Measurements from ENCODE around the gene MYO3B. TPM values are rescaled to one million over a fixed set of nuclear protein-coding genes. Genes with fewer than 3 reads are reported as not detected.

MYO3B gene
- total and polyA plus RNA-seq, 8 donors = 0.38 to 1.3 (median 0.52) TPM

DNA sequence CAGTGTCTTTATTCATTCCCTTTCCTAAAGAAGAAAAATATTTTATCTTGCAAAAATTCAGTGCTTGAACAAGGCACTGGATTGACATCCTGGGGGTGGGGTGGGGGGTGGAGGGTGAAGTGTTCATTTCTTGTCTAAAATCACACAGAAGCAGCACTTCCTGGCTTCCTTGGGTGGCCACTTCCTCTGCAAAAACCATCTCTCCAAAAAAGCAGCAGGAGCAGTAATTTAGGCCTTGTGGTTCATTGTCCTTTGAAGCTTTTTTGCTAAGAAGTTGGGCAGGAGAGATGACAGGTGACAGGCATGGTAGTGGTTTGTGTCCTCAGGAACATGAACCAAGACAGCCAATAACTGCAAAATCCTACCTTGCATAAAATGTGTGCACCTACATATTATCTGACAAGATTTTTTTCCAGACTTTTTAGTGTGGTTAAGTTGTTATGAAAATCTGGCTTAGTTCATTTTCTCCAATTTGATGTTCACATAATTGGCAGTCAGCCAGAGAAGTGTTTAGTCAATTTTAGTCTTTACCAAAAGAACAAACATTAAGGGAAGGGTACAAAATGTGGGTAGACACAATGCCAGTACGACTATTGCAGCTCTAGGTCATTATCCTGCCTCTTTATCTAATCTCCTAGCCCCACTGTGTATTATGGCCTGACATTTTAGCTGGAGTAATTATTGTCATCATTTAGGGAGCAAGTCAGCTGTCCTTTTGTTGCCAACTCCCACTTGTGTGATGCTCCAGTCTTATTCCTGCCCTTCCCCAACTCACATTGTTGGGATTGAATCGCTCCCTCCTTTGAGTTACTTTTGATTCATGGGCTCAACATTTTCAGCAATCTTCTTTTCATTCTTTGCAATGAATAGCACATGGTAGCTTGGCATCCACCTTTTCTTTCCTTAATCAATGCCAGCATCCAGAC is 177.2 kb downstream of the MYO3B start:
- Histone ChIP-seq H3K9me3 (no peaks in the 10 kb centered on the region), H3K27me3 (no peaks in the 10 kb centered on the region), H3K36me3 (no peaks in the 10 kb centered on the region), H3K4me3 (no peak overlapping the region), H3K27ac (no peak overlapping the region), H3K4me1 (no peaks in the 10 kb centered on the region)
- FAIRE-seq (no peak), DNase-seq (no peak), ATAC-seq (no peak)
- 75 to 79% methylated on average over 2 of the region's 2 CpGs for WGBS, 2 donors
- intact Hi-C loops (cut with DNase I) = no loop called here
- TF ChIP-seq, protein P1, sequence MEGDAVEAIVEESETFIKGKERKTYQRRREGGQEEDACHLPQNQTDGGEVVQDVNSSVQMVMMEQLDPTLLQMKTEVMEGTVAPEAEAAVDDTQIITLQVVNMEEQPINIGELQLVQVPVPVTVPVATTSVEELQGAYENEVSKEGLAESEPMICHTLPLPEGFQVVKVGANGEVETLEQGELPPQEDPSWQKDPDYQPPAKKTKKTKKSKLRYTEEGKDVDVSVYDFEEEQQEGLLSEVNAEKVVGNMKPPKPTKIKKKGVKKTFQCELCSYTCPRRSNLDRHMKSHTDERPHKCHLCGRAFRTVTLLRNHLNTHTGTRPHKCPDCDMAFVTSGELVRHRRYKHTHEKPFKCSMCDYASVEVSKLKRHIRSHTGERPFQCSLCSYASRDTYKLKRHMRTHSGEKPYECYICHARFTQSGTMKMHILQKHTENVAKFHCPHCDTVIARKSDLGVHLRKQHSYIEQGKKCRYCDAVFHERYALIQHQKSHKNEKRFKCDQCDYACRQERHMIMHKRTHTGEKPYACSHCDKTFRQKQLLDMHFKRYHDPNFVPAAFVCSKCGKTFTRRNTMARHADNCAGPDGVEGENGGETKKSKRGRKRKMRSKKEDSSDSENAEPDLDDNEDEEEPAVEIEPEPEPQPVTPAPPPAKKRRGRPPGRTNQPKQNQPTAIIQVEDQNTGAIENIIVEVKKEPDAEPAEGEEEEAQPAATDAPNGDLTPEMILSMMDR (IDR thresholded peaks at IDR 0.05) = no peak

DNA sequence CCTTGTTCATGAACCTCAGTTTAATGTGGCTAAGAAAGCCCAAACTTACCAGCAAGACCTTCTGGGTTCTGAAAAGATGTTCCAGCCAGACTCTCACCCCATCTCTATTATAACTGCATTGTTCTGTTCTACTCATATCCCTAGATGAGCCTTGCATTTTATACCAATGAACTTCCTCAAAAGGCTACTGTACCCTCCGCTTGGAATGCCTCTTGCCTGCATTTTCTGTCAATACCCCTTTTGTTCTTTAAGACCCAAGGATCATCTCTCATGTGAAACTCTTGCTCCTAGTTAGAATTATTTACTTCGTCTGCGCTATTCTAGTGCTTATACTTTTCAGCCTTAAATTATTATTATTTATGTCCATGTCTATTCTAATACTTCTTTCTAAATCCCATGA is 181.5 kb downstream of the MYO3B start:
- ATAC-seq = no peak
- no peak overlapping the region for H3K27ac ChIP-seq
- H3K4me1 ChIP-seq = no peaks in the 10 kb centered on the region
- H3K9me3 ChIP-seq = no peaks in the 10 kb centered on the region
- H3K27me3 ChIP-seq = peaks cover 0 to 4% (median 0%) of the 10 kb centered on the region in 4 donors
- H3K36me3 ChIP-seq = no peaks in the 10 kb centered on the region
- WGBS, 2 donors = 83 to 86% methylated on average over 3 of the region's 3 CpGs
- no peak for DNase-seq
- no peak for FAIRE-seq
- TF ChIP-seq, protein P1 (IDR thresholded peaks at IDR 0.05) = no peak
- H3K4me3 ChIP-seq = no peak overlapping the region
- intact Hi-C loops (cut with DNase I) = no loop called here

DNA sequence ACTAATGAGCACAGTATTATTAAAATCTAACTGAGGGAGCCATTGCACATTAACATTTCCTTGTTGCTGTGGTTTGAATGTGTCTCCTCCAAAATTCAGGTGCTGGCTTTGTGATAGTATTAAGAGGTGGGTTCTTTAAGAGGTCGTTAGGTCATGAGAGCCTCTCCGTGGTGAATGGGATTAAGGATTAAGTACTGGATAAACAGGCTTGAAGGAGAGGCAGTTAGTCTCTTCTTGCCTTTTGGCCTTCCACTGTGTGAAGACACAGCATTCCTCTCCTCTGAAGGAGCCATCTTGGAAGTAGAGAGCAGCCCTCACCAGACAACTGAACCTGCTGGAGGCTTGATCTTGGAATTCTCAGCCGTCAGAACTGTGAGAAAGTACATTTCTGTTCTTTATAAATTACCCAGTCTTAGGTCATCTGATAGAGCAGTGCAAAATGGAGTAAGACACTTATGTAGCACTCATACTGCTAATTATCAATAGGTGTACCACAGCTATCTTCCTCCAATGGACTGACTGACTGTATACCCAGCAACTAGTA is 182.7 kb downstream of the MYO3B start:
- Histone ChIP-seq H3K27ac (no peak overlapping the region), H3K27me3 (peaks cover 0 to 4% (median 0%) of the 10 kb centered on the region in 4 donors), H3K4me3 (no peak overlapping the region), H3K4me1 (no peaks in the 10 kb centered on the region), H3K9me3 (no peaks in the 10 kb centered on the region), H3K36me3 (no peaks in the 10 kb centered on the region)
- WGBS, 2 donors = 56 to 64% methylated on average over 3 of the region's 3 CpGs
- TF ChIP-seq, protein P1 (IDR thresholded peaks at IDR 0.05) = no peak
- intact Hi-C loops (cut with DNase I) = loop anchor here in 2 of 3 donors (10.0 kb wide), 1 partner anchor 454 kb away; the partner anchor contains the start of gene GAD1 (in 2 of the 2)
- DNase-seq = no peak
- no peak for FAIRE-seq
- ATAC-seq = no peak

DNA sequence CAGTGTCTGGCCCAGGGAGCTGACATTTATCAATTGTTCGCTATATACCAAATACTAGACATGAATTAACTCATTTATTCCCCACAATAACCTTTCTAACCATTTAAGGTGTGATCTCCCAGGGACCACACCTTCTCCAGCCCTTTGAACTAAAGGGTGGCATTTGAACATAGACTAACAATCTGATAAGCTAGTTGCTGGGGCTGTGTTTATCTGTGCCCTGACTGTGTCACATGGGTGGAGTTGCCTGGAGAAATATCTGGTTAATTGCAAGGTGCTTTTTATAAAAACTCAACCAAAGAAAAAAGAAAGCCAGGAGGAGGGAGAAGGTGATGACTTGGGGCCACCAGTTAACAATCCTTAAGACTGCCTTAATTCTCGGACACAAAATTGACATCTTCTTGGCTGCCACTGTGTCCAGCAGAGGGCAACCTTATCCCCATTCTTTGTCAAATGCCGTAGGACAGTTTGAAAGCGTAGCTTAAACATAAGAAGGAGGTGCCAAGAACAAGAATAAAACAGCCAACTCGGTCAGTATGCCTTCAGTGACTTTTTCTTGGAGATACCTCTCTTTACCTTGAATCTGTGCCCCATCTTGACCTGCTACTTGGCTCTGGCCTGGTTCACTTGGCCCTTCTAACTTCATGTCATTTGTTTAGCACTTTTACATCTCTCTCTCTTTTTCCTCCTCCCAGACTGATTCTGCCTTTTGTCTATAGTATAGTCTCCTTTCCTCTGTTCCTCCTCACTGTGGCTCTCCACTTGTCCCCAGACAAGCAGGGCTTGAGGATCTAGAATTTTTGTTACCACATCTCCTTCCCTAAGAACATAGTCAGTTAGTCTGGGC is 183.4 kb downstream of the MYO3B start:
- Histone ChIP-seq H3K27ac (no peak overlapping the region), H3K27me3 (peaks cover 0 to 4% (median 0%) of the 10 kb centered on the region in 4 donors), H3K4me1 (no peaks in the 10 kb centered on the region), H3K36me3 (no peaks in the 10 kb centered on the region), H3K9me3 (no peaks in the 10 kb centered on the region), H3K4me3 (no peak overlapping the region)
- intact Hi-C loops (cut with DNase I) = loop anchor here in 2 of 3 donors (10.0 kb wide), 1 partner anchor 453 kb away; the partner anchor contains the start of gene GAD1 (in 2 of the 2)
- 20 to 21% methylated on average over 5 of the region's 5 CpGs for WGBS, 2 donors
- FAIRE-seq = no peak
- DNase-seq = peak in 5 of 6 donors; percentile 12 to 60 (median 20)
- peak; percentile 74 to 90 (median 86) for ATAC-seq
- TF ChIP-seq, protein P1 (IDR thresholded peaks at IDR 0.05) = peak; percentile 39 to 57 (median 54)

Data from pancreas (tissue), 10 donors.